T-helper 2 cell (primary cell): ENCODE results near the gene GCLC.
"Not testable (repeated sequence)": the region's sequence is repeated elsewhere in the genome, so short reads cannot be mapped to it uniquely, and the experiment has no call there.

Source experiments
- DNase-seq, 5 experiments: peaks; one replicate each; pipeline versions ENCODE4 v3.0.0 to v3.0.0-alpha.2; 2012 to 2022
- total RNA-seq, 2 donors: gene quantifications; one replicate each; lab custom pipeline; 2026; lab: John Stamatoyannopoulos, UW

Gene GCLC
- 23.7 to 26.5 reads per million in 2 donors for total RNA-seq

DNA sequence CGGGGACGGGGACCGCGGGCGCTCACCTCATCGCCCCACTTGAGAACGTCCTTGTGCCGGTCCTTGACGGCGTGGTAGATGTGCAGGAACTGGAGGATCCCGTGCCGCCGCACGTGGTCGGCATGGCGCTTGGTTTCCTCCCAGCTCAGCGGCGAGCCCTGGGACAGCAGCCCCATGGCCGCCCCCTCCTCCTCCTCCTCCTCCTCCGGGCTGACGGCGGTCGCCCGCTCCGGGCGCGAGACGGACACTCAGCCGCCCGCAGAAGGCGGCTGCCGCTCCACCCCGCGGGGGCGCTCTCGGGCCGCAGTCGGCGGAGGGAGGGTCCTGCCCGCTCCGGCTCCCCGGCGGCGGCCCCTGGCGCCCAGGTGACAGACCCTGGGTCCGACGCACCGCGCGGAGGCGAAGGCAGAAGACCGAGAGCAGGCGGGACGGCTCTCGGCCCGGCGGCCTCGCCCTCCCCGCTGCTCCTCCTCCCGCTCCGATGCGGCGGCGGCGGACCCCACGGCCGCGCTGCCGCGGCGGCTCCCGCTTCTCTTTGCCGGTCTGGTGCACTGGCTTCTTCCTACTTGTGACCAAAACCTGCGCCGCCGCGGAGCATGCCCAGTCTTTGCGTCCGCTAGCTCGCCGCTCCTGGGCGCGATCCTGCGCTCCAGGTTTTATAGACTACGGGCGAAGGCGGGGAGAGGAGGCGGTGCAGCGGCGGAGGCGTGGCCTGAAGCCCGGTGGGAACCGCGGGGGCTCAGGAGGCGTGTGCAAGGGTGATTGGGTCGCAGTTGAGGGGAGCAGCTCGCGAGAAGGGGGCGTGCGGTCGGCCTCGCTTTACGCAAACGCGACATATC lies at the start of gene GCLC:
TSS of gene GCLC (minus strand) at position 632 of the 839 bp plus-strand sequence. CDS start at position 176, 456 bp downstream.
- DNase-seq: peak; percentile 68 to 96 (median 80)

DNA sequence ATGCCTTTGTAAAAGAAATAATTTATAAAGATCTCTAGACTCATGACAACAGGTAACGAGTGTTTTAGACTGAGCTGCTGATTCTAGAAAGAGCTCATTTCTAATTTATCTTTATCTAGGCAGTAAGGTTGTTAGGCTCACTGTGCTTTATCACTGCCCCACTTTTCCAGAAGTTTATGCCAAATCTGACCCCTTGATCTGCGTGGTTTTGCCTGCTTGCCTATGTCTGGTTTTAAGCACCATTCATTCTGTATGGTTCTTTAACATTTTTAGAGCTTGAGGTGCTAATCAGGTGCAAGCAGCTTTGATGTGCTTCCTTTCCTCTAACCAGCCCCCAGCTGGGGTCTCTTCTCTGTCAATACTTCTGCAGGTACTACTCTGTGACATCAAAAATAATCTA lies 49.7 kb upstream of the GCLC start:
- no peak for DNase-seq

DNA sequence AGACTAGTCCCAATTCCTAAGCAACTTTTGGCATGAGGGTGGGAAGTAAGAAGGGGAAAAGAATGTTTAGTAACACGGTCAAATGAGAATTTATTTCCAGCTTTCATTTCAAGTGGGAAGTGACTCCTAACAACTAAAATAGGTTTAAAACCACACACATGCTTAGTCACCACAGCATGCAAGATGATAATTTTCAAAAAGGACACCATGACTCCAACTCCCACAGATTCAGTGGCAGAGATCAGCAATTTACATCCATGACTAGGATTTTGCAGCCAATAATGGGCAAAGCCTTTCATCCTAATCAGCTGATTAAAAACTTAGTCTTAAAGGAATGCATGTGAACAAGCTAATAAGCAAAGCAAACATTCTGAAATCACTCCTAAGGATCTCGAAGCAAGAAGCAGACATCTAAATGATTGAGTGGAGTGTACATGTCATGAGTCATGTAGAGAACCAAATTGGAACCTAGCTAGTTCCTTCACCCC lies 48.1 kb upstream of the GCLC start:
- no peak for DNase-seq

DNA sequence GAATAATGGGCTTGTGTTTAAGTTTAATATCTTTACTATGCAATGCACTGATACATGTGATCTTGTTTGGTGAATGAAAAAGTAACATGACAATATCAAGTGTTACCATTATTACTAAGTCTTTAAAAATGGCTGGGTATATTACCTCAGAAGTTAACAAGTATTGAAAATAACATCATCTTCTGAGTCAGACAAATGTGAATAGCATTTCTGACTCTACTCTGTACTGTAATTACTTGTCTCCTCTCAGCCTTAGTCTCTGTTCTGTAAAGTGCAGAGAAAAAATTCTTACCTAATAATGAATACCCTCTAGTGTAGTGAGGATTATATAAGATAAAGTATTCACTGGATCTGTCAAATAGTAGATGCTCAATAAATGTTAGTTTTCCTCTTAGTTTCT lies 47.0 kb upstream of the GCLC start:
- no peak for DNase-seq

DNA sequence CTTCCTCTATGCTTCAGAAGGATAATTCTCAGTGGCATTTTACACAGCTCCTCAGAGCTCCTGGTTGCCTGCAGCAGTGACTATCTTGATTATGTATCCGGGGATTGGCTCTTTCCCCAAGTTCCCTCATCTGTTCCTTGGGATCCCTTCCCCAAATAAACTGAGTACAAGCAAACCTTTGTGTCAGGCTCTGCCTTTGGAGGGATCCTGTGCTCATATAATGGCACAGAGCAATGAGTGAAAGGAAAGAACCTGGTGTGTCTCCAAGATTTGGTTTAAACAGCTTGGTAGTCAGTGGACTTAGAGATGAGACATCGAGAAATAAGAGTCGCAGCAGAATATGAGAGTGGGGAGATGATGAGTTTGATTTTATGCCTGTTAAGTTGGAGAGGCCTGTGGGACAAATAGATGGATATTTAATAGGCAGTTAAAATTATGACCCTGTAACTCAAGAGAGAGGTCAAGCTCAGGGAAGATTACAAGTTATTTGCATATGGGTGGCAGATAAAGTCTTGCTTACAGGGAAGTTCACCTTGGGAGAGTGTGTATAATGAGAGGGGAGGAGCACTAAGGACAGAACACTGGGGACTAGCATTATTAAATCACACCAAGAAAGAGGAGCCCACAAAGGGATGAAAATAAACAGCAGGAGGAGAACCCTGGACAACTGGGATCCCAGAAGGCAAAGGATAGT lies 44.1 kb upstream of the GCLC start:
- DNase-seq: no peak

DNA sequence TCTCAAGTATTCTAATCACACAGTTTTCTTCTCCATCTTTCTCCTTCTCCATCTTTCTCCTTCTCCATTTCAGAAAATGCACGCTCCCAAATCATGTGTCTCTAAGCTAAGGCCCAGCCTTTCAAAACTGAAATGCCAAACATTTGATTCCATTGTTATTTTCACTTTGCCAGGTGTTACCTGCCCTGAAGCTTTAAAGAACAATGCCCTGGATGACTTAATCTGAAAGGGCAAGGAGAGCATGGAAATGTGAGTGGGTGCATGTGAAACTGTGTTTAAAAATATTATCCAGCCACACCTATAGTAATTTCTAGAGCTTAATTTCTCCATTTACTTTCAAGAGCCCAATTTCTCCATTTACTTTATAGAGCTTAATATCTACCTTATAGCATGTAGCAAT lies 42.4 kb upstream of the GCLC start:
- no peak for DNase-seq

DNA sequence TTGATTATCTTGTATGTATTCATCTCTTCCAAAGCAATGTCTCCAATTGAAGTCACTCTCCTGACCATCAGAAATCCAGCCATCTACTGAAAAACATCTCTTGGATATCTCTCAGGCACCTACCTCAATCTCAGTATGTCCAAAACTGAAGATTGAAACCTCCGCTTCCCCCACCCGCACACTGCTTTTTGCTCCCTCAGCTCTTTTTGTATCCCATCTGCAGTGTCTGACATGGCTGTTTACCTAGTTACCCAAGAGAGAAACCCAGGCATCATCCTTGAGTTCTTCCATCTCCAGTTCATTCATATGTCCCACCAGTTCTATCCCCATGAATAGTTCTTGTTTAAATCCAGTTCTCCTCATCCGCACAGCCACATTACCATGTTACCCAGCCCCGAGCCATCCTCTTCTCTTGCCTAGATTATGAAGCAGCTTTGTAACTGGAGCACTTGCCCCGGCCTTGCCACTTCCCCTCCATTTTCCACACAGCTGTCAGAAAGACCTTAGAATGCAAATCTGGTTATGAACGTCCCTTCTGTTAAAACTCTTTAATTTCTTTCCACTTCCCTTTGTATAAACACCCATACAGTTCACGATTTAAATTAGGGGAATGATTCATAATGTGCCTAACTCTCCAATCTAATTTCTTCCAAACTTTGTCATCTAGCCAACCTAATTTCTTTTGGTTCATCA lies 40.5 kb upstream of the GCLC start:
- no peak for DNase-seq

DNA sequence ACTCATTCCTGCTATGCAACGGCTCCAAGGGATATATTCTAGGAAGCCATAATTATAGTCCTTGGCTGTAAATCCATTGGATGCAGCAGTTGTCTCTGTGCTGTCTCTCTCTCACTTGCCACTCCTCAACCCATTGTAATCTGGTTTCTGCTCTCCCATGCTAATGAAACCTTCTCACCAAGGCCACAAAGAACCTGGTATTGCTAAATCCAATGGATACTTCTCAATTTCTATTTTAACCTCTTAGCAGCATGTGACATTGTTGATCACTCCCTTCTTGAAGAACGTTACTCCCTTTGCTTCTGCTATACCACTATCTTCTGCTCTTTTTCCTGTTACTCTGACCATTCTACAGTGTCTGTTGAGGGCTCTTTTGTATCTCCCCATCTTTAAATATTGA lies 39.8 kb upstream of the GCLC start:
- no peak for DNase-seq

DNA sequence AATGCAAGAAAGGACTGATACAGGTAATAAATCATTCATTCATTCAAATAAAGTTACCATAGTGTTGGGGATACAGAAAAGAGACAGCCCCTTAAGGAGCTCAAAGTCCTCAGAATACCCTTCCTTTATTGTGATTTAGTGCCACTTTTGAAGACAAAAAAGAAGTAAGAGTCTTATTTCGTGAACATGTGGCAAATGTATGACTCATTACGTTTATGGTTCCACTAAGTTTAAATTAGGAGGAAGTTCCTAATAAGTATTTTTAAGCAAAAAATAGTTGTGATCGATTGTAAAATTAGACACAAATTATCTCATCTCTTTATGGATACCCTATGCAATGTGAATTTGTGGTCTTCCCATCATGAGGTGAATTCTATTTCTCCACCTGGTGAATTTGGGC lies 38.5 kb upstream of the GCLC start:
- DNase-seq: no peak

DNA sequence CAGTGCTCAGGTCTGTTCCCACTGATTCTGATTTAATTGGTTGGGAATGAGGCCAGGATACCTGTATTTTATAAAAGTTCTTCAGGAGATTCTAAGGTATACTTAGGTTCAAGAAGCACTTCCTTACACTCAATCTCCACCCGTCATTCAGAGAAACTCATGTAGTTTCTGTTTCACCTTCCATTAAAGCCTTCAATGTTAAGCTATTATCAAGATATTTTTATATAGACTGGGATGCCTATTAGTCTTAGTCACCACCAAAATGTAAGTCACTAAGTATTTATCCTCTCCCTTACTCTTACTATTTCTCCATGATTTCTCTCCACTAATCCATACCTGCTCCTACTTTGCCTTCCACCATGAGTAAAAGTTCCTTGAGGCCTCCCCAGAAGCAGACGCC lies 38.1 kb upstream of the GCLC start:
- DNase-seq: peak in 1 of 5 experiments; percentile 12

DNA sequence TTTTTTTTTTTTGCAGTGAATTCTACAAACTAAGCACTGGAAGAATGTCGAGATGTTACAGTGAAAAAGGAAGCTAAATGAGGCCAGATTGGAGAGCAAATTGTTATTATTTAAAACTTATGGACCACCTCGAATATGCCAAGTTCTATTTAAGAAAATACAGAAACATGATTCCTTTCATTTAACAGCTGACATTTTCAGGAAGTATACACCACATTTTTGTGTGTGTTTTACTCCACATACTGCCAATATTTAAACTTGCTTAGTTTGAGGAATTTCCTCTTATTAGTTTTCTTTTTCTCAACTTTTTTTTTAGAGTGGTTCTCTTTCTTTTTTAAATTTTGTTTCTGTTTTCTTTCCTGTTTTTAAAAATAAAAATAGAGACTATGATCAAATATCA lies 37.0 kb upstream of the GCLC start:
- no peak for DNase-seq

DNA sequence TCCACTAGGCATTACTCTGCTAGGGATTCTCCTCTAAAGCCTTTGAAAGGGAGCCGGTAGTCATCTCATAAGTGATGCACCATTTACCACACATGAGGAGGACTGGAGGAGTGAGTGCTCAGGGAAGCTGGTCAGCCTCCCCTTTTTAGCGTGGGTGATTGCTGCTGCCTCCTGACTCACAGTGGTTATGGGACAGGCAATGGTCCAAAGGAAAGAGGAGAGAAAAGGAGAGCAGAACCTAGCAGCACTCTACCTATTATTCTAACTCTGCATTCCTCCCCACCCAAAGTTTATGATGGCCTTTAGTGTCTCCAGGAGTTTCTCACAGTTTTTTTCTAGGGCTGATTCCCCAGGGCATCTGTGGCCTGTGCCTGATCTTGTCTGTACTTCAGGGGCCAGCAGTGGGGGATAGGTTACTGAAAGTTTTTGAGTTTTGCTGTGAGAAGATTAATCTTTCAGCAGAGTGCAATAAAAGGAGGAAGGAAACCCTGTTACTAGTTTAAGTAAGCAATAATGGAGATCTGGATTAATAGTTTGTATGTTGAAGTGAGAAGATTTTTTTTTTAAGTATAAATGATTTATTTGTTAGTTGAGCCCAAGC lies 36.4 kb upstream of the GCLC start:
- DNase-seq: no peak

DNA sequence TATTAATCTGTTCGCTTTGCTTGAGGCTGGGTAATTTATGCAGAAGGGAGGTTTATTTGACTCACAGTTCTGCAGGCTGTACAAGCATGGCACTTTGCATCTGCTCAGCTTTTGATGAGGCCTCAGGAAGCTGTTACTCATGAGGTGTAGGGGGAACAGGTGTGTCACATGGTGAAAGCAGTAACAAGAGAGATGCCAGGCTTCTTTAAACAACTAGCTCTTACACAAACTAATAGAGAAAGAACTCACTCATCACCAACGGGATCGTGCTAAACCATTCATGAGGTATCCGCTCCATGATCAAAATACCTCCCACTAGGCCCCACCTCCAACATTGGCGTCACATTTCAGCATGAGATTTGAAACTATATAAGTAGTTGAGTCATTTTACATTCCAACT lies 34.4 kb upstream of the GCLC start:
- peak in 2 of 5 experiments; percentile 11 to 22 for DNase-seq

DNA sequence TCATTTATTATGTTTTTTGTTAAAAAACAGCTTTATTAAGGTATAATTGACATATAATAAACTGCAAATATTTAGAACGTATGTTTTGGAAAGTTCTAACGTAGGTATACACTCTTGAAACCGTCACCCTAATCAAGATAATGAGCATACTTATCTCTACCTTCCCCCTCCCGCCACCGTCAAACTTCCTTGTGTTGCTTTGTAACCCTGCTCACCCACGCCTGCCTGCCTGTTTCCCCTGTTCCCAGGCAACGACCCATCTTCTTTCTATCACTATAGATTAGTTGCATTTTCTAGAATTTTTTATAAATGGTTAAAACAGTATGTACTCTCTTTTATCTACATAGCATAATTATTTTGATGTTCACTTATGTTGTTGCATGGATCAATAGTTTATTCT lies 33.5 kb upstream of the GCLC start:
- peak in 1 of 5 experiments; percentile 40 for DNase-seq

DNA sequence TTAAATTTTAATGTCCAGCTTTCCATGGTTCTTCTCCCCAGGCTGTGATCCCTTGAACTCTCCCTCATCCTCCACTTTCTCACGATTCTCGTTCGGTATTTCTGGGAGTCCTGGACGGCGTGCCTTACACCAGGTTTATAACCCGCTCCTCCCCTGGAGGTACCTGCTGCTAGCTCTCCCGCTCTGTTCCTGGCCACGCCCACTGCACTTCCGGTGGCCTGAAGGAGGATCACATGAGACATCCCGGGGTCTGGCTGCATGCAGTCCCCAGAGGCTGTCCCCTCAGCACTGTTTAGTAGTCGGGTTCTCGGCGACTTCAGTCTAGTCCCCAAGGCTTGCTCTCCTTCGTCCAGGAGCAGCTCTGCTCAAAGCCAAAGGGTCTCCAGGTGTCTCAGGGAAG lies 28.4 kb upstream of the GCLC start:
- DNase-seq: no peak

DNA sequence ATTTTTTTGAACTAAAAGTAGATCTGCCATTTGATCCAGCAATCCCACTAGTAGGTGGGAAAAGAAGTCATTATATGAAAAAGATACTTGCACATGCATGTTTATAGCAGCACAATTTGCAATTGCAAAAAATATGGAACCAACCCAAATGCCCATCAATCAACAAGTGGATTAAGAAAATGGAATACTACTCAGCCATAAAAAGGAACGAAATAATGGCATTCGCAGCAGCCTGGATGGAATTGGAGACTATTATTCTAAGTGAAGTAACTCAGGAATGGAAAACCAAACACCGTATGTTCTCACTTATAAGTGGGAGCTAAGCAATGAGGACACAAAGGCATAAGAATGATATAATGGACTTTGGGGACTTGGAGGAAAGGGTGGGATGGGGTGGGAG lies 27.5 kb upstream of the GCLC start:
- not testable (repeated sequence) for DNase-seq

DNA sequence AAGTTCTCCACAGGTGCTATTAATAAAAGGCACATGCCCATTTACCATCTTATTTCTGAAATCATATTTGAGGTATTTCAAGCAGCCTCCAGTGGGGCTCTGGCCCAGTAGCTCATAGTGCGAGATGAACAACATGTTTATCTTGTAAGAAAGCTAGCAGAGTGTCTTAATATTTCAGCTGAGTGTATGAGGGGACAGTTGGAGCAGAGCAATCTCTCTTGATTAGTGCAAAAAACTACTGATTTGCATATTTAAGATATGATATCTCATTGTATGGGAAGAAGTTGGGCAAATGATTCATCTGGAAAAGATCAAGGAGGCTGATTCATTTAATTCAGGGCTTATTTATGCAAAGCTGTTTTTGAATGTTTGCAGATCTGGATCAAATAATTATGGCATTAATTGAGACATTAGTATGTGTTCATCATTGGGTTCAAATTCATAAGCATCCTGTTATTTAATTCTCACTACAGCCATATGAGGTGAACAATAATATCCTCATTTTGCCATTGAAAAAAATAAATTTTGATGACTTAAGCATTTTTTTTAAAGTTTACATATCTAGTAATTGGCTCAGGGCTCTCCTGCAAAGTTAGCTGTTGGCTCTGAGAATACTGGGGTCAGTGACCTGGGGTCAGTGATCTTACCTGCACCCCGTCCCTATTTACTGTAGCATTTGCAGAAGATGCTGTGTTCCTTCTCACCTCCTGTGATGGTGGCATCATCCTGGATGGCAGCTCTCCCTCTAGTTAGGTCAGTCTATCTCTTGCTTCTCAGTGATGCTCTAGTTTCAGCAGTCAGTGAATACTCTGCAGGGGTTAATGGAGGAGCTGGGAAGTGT lies 24.1 kb upstream of the GCLC start:
- DNase-seq: no peak

DNA sequence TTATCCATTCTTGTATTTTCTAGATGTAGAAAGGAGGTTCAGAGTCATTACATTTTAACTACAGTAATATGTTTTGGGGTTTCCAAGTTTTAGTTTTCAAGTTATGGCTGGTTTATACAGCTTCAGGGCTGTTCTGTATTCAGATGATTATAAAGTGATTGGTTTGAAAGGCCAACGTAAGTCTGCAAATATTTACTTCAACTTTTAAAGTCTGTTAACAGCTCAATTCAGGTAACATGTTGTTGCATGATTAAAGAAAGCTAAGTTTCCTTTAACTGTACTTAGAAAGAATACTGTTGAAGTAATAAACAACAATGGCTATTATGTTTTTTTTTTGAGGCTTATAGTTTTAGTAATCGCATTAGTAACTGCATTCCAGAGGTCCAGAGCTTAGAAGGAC lies 22.8 kb upstream of the GCLC start:
- DNase-seq: no peak

DNA sequence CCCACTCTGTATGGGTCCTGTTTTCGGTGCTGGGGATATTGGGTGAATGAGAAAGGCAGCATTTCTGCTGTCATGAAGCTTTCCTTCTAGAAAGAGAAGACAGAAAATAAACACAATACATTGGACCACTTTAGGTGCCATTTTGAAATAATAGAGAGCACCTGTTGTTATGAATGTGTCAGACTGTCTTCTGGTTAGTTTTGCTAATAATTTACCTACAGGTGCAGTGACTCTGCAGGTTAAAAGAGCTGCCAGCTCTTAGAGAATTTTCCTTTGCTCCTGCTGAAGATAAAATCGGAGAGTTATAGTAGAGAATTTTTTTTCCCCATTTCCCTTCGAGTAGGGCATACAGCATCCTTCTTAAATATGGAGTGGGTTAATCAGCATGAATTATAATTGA lies 21.9 kb upstream of the GCLC start:
- no peak for DNase-seq

DNA sequence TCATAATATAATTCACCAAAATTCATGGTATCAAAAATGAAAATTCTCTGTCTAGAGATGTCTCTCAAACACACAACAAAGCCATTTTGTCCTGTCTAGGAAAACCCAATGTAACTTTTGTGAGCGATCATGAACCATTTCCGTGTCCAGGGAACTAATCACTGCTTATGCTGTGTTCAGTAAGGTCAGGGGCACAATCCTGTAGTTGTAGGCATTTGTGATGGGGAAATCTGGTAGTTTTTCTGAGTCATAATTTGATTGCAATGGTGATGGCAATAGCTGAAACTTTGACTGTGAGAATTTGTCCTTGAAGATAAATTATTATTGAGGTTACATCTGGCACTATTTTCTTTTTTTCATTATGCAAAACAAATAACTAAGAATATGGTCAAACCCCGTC lies 21.0 kb upstream of the GCLC start:
- DNase-seq: no peak

DNA sequence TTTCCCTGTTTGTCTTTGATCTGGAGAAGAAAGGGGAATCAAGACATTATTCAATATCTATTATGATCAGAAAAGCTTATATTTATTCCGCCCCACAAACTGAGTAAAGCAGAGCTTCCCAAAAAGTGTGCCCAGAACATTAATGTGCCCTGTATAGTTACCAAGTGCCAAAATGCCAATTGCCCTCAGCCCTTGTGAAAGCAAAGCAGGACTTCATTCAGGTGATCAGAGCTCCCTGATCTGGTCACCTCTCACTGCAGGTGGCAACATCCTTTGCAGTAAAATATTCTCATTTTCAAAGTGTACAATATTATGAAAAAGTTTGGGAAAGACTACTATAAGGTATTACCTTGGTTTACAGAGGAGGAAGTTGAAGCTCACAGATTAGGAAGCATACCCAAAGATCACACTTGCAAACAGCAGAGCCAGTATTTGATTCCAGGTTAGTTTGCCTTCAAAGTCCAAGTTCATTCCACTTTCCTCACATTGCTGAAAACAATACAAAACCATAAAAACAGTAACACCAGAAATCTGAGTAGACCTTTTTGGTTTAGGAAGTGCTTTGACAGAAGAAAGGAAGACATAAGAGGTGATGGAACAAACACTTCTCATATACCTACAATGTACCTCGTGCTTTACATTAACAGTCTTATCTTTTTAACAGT lies 19.6 kb upstream of the GCLC start:
- no peak for DNase-seq
